ENCODE measurements around the gene PRICKLE4.
"Not testable (repeated sequence)": the region's sequence is repeated elsewhere in the genome, so short reads cannot be mapped to it uniquely, and the experiment has no call there.

The PRICKLE4 gene

DNA sequence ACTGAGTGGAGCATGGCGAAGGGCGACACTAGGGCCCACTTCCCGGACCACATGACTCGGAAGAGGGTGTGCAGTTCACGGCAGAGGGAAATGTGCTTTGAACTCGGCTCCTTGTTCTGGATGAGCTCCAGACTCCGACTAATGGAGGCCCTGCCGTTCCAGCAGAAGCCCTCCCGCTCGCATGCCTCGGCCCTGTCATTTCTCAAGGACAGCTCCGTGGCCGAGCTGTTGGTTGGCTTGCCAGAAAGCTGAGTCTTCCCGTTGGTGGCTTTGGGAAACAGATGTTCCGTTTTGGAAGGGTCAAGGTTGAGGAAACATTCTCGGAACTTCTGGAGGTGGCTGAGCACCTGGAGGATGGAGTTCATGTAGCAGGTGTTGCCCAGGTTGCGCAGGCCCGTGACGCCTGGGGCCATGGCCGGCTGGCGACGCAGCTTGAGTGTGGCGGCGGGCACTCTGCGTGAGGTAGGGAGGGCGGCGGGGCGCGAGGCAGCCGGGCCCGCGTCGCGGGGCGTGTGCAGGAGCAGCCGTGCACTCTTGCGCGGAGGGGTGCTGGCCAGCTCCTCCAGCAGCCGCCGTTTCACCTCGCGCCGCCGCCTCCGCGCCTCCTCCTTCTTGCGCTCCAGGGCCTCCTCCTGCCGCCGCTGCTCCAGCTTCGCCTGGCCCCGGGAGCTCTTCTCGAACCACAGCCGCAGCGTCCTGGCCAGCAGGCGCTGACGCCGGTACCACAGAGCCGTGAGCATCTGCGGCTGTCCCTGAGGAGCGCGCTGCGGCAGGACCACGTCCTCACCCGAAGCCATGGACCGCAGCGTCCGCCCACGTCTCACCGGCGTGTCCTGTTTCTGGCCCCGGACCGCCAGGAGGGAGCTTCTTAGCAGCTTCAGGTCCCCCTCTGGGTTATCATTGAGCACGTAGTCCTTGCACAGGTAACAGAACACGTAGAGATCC, 25.5 kb downstream of the PRICKLE4 start:
- no peak for TF ChIP-seq EZH2phosphoT487 (conservative IDR thresholded peaks at IDR 0.05; ENCODE audit: low read length)
- TF ChIP-seq, protein P1, sequence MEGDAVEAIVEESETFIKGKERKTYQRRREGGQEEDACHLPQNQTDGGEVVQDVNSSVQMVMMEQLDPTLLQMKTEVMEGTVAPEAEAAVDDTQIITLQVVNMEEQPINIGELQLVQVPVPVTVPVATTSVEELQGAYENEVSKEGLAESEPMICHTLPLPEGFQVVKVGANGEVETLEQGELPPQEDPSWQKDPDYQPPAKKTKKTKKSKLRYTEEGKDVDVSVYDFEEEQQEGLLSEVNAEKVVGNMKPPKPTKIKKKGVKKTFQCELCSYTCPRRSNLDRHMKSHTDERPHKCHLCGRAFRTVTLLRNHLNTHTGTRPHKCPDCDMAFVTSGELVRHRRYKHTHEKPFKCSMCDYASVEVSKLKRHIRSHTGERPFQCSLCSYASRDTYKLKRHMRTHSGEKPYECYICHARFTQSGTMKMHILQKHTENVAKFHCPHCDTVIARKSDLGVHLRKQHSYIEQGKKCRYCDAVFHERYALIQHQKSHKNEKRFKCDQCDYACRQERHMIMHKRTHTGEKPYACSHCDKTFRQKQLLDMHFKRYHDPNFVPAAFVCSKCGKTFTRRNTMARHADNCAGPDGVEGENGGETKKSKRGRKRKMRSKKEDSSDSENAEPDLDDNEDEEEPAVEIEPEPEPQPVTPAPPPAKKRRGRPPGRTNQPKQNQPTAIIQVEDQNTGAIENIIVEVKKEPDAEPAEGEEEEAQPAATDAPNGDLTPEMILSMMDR (IDR thresholded peaks at IDR 0.05; ENCODE audit: insufficient read depth, low read length, poor library complexity, severe bottlenecking): no peak
- H3K9me3 ChIP-seq (ENCODE audit: insufficient read depth, low read length): no peaks in the 10 kb centered on the region
- H3K79me2 ChIP-seq (ENCODE audit: insufficient read depth, low read length): no peaks in the 10 kb centered on the region
- H2AFZ ChIP-seq (ENCODE audit: low read depth, low read length, severe bottlenecking): no peak overlapping the region
- no peaks in the 10 kb centered on the region for H3K27me3 ChIP-seq (ENCODE audit: low read length)
- H3K36me3 ChIP-seq (ENCODE audit: low read length): peaks cover 7% of the 10 kb centered on the region; the same call in 1 of the 2 replicates
- H3K9me2 ChIP-seq (replicated peaks; ENCODE audit: insufficient read depth, low read length): no peaks in the 10 kb centered on the region
- H4K20me1 ChIP-seq (ENCODE audit: low read depth, low read length): no peaks in the 10 kb centered on the region
- no peak overlapping the region for H3K27ac ChIP-seq (ENCODE audit: low read depth, low read length)
- peaks cover 9% of the 10 kb centered on the region; the same call in 1 of the 2 replicates for H3F3A ChIP-seq (ENCODE audit: insufficient read depth)
- no peak overlapping the region for H3K9ac ChIP-seq (ENCODE audit: low read length)
- no peak overlapping the region for H3K4me3 ChIP-seq (ENCODE audit: insufficient read depth, low read length, poor library complexity, severe bottlenecking)
- no peak overlapping the region for H3K4me2 ChIP-seq (ENCODE audit: low read depth, low read length, poor library complexity, severe bottlenecking)

DNA sequence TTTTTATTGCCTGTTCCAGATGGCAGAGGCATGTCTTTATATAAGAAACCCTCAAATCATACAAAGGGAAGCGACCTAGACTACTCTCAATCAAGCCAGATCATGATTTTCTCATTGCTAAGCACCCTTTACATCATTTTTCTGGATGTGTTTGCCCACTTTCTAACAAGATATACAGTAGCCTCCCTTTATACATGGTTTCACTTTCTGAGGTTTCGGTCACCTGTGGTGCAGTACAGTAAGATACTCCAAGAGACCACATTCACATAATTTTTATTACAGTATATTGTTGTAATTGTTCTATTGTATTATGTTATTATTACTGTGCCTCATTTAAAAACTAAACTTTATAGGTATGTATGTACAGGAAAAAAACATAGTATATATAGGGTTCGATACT, 30.5 kb downstream of the PRICKLE4 start:
- Histone ChIP-seq H3K79me2 (ENCODE audit: insufficient read depth, low read length) (no peaks in the 10 kb centered on the region), H3K36me3 (ENCODE audit: low read length) (no peaks in the 10 kb centered on the region), H3K27ac (ENCODE audit: low read depth, low read length) (no peak overlapping the region), H4K20me1 (ENCODE audit: low read depth, low read length) (no peaks in the 10 kb centered on the region), H3K9me3 (ENCODE audit: insufficient read depth, low read length) (no peaks in the 10 kb centered on the region), H3K9ac (ENCODE audit: low read length) (no peak overlapping the region), H3K4me3 (ENCODE audit: insufficient read depth, low read length, poor library complexity, severe bottlenecking) (no peak overlapping the region), H2AFZ (ENCODE audit: low read depth, low read length, severe bottlenecking) (no peak overlapping the region), H3K27me3 (ENCODE audit: low read length) (no peaks in the 10 kb centered on the region), H3F3A (ENCODE audit: insufficient read depth) (peaks cover 5% of the 10 kb centered on the region; the same call in 1 of the 2 replicates), H3K4me2 (ENCODE audit: low read depth, low read length, poor library complexity, severe bottlenecking) (no peak overlapping the region), H3K9me2 (replicated peaks; ENCODE audit: insufficient read depth, low read length) (no peaks in the 10 kb centered on the region)
- TF ChIP-seq, protein P1 (IDR thresholded peaks at IDR 0.05; ENCODE audit: insufficient read depth, low read length, poor library complexity, severe bottlenecking): no peak
- TF ChIP-seq EZH2phosphoT487 (conservative IDR thresholded peaks at IDR 0.05; ENCODE audit: low read length): no peak

DNA sequence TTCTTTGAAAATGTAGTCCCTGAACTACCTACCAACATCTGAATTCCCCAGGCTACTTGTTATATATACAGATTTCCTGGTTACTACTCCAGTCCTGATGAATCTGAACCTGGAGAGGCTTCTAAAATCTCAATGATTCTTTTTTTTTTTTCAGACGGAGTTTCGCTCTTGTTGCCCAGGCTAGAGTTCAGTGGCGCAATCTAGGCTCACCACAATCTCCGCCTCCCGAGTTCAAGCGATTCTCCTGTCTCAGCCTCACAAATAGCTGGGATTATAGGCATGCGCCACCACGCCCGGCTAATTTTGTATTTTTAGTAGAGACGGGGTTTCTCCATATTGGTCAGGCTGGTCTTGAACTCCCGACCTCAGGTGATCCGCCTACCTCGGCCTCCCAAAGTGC, 31.4 kb downstream of the PRICKLE4 start:
- not testable (repeated sequence) for H3K4me2 ChIP-seq (ENCODE audit: low read depth, low read length, poor library complexity, severe bottlenecking); H3K4me3 ChIP-seq (ENCODE audit: insufficient read depth, low read length, poor library complexity, severe bottlenecking); H4K20me1 ChIP-seq (ENCODE audit: low read depth, low read length); H3K9ac ChIP-seq (ENCODE audit: low read length); H2AFZ ChIP-seq (ENCODE audit: low read depth, low read length, severe bottlenecking); H3K27ac ChIP-seq (ENCODE audit: low read depth, low read length); H3K9me3 ChIP-seq (ENCODE audit: insufficient read depth, low read length); H3K79me2 ChIP-seq (ENCODE audit: insufficient read depth, low read length); H3K36me3 ChIP-seq (ENCODE audit: low read length); H3K27me3 ChIP-seq (ENCODE audit: low read length); H3F3A ChIP-seq (ENCODE audit: insufficient read depth); H3K9me2 ChIP-seq (replicated peaks; ENCODE audit: insufficient read depth, low read length)

DNA sequence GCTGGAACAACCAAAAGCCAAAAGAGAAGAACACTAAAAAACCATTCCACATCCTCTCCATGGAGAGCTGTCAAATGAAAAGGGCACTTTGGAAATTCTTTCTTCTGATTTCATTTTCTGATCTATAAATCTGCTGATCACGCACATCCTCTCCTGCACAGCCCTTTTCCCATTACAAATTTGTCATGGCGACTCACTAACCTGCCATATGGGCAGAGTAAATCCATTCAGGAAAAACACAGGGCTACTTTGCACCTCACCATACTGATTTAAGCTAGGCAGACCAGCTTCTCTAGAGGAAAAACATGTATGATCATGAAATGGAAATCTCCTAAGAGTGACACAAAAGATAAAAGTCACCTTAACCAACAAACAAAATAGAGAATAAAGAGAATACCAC, 32.9 kb downstream of the PRICKLE4 start:
- Histone ChIP-seq H3K4me3 (ENCODE audit: insufficient read depth, low read length, poor library complexity, severe bottlenecking) (no peak overlapping the region), H4K20me1 (ENCODE audit: low read depth, low read length) (no peaks in the 10 kb centered on the region), H3K9me3 (ENCODE audit: insufficient read depth, low read length) (no peaks in the 10 kb centered on the region), H3K9me2 (replicated peaks; ENCODE audit: insufficient read depth, low read length) (no peaks in the 10 kb centered on the region), H3K27ac (ENCODE audit: low read depth, low read length) (no peak overlapping the region), H2AFZ (ENCODE audit: low read depth, low read length, severe bottlenecking) (no peak overlapping the region), H3K27me3 (ENCODE audit: low read length) (no peaks in the 10 kb centered on the region), H3K79me2 (ENCODE audit: insufficient read depth, low read length) (no peaks in the 10 kb centered on the region), H3F3A (ENCODE audit: insufficient read depth) (peaks cover 5% of the 10 kb centered on the region; the same call in 1 of the 2 replicates), H3K9ac (ENCODE audit: low read length) (no peak overlapping the region), H3K36me3 (ENCODE audit: low read length) (no peaks in the 10 kb centered on the region), H3K4me2 (ENCODE audit: low read depth, low read length, poor library complexity, severe bottlenecking) (no peak overlapping the region)
- TF ChIP-seq, protein P1 (IDR thresholded peaks at IDR 0.05; ENCODE audit: insufficient read depth, low read length, poor library complexity, severe bottlenecking): no peak
- no peak for TF ChIP-seq EZH2phosphoT487 (conservative IDR thresholded peaks at IDR 0.05; ENCODE audit: low read length)
